GM19351 (cell line): ENCODE data around the gene SRPK1.
"Not testable (repeated sequence)": the region's sequence is repeated elsewhere in the genome, so short reads cannot be mapped to it uniquely, and the experiment has no call there.

Experiments used
- ATAC-seq: cut with Tn5 transposase; IDR thresholded peaks from one replicate; pipeline ENCODE4 v1.9.1; 2021; ENCODE audit warnings: mild to moderate bottlenecking, moderate library complexity; ENCODE audit not compliant: unreplicated experiment

The SRPK1 gene

DNA sequence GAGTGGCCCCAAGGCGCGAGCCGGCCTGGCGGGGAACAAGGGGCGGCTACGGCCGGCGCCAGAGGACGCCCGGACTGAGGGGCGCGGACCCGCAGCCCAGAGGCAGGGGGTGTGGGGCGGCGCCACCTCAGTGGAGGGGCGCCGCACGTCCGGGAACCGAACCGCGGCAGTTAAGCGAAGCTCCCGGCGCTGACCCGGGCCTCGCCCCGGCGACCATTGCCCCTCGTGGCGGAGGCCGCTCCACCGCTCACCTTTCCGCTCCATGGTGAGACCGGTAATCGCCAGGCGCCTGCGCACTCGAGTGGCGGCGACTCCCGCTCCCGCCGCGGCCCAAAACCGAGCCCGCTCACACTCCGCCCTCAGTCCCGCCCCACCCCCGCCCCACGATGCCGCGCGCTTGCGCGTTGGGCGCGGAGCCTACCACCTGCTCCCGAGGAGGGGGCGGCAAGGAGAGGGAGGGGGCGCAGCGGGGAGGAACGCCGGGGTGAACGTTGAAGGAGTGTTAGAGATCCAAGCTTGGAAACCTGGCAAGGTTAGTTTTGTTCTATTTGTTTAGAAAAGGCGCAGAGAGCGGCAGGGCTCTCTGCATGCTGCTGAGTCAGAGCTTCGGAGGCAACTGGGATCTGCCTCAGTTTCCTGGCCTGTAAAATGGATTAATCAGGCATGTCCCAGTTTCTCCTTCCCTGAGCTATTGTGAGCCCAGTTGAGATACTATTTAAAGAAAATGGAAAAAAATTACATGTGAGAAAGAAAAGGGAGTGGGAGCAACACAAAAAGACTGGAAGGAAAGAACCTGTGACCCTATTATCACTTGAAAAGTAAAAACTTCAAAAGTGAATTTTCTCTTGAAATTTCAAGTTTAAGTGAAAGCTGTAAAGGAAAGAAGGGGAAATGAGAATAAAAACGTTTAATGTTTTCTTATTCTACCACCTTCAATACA, at the start of gene SRPK1:
SRPK1 (minus strand) TSS at position 306 of the 940 bp plus-strand sequence; CDS start at position 264, 42 bp downstream.
- peak; percentile 77 for ATAC-seq

- ATAC-seq: no peak
These were observed 49.3 kb upstream of the SRPK1 start for GRCh38 chr6:35970181-35970580.

DNA sequence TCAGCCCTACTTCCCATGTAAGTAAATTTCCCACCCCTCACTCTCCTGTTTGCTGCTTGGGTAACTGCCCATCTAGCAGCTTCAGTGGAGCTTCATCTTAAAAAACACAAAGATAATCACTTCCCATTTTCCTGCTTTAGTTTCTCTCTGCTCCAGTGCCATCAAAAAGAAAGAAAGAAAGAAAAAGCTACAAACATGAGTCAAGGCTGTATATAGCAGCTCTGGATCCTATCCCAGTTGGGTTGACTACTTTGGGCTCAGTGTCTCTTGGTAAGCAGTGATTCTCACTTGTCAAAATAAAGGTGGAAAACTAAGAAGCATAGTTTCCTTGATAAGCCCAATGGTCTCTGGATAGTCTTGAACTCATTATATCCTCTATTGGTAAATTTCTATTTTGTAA, 48.7 kb upstream of the SRPK1 start:
- ATAC-seq: no peak

DNA sequence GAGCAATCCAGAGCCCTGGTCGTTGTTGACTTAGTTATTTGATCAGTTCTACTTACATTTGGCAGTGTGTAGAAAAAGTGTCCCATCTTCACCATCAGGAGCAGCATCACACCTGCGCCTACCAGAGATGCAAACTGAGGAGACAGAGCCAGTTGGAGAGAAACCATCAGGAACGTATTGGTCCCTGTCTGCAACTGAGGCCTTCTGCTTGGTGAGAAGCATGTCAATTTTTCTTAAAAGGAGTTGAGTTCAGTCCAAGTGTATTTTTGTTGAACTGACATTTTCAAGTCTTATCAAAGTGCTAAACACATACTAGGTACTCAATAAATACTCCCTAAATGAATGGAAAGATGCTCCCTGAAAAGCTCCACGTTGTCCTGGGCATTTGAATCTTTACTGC, 47.9 kb upstream of the SRPK1 start:
- ATAC-seq: no peak

DNA sequence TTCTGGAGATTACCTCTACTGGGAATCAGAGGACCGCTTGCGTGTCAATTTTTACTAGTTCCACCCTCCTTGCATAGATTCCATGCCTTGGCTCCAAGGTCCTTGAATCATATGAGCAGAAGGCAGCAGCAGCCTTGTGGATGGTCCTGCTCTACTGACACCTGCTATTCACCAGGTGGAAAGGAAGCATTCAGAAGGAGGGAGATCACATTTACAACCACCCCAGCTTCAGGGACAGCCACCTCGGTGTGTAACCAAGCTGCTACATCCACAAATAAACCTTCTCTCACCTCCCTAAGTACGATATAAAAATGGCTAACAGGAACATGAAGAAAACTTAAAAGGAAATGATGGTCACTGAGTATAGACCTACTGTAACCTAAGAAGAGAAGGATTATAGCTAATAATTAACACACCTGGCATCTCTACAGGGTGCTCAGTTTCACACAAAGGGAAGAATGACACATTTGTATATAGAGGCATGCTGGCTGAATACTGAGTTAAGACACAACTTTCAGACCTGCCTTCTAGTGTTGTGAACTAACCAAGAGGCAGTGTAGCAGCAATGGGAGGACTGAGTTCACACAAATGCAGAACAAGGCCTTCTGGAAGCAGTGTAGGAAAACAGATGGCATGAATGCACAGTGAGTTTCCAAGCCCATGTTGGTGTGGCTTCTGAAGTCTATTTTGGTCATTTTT, 46.3 kb upstream of the SRPK1 start:
- no peak for ATAC-seq

DNA sequence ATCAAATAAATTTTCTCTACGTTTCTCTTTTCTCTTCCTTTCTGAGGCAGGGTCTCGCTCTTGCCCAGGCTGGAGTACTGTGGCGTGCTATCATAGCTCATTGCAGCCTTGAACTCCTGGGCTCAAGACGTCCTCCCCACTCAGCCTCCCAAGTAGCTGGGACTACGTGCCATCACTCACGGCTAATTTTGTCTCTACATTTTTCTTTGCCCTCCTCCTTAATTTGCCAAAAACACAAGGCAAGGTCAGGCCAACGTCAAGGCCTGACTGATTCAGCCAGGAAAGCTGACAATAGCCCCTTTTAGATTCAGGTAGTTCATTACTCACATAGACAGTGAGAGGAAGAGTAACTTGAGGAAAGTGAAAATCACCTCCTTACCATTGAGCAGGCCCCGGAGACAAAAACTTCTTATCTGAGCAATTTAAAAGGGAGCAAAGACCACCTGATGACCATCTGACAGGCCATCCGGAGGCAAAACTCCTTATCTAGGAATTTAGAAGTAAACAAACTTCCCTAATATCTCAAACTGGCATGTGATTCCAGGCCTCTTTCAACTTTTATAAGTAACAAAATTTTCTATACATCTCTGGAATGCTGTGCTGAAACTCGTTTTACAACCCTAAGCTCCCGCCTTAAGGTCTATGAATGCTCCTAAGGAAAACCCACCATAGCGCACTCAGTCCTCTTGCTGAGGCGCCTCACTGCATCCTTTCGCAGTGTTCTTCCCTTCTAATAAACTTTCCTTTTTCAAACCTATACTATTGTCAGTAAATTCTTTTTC, 42.1 kb upstream of the SRPK1 start:
- ATAC-seq: no peak

- no peak for ATAC-seq
These were observed 39.3 kb upstream of the SRPK1 start for GRCh38 chr6:35960187-35960586.

GRCh38 chr6:35955970-35956369, 35.1 kb upstream of the SRPK1 start:
- ATAC-seq: no peak

DNA sequence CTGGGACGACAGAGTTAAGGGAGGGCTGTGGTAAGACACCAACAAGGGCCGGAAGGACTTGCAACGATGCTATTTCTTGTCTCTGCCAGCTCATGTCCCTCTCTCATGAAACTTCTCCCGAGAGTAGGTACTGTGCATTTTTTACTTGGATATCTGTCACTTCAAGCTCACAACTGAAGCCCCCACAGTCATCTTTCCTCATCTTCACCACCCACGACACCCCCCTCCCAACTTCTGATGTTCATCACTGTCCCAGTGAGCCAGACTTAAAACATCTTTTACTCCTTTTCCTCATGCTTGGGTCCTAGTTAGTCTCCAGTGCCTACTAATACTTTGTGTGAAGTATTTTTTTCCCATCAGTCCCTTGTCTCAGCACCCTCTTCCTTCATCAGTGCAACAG, 34.6 kb upstream of the SRPK1 start:
- no peak for ATAC-seq

- no peak for ATAC-seq
These were observed 34.2 kb upstream of the SRPK1 start for GRCh38 chr6:35955071-35955470.

DNA sequence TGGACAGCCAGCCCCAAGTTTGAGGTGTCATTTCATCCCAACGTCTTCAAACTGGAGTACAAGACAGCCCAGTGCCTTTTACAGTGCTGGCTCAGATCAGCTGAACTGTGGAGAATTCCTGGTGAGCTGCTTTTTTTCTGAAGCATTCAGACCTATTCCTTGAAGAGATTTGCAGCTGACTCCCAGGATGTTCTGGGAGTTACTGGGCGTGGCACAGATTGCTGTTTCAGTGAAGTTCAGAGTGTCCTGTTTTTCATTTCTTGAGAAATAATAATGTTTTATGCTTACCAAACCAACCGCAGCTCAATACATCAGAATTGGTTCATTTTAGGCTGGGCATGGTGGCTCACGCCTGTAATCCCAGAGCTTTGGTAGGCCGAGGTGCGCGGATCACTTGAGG, 33.4 kb upstream of the SRPK1 start:
- ATAC-seq: no peak

- ATAC-seq: no peak
These were observed 27.8 kb upstream of the SRPK1 start for GRCh38 chr6:35948725-35949124.

DNA sequence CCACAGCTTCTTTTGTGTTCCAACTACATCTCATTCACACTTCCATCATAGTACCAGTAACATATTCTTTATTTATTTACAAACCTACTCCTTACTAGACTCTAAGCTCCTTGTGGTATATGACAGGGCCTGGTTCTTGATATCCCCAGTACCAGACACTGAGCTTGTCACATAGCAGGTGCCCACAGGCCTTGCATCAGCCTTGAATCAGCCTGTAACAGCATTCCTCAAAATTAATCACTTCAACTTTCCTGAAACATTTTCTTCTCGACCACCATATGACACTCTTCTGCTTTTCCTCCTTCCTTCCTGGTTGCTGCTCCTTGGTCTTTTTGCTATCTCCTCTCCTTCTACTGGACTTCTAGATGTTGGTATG, 24.7 kb upstream of the SRPK1 start:
- ATAC-seq: no peak

GRCh38 chr6:35943390-35943789, 22.5 kb upstream of the SRPK1 start:
- no peak for ATAC-seq

GRCh38 chr6:35942355-35942754, 21.5 kb upstream of the SRPK1 start:
- ATAC-seq: no peak

- ATAC-seq: not testable (repeated sequence)
These were observed 20.3 kb upstream of the SRPK1 start for GRCh38 chr6:35941170-35941569.

- ATAC-seq: not testable (repeated sequence)
These were observed 19.1 kb upstream of the SRPK1 start for GRCh38 chr6:35940014-35940413.

DNA sequence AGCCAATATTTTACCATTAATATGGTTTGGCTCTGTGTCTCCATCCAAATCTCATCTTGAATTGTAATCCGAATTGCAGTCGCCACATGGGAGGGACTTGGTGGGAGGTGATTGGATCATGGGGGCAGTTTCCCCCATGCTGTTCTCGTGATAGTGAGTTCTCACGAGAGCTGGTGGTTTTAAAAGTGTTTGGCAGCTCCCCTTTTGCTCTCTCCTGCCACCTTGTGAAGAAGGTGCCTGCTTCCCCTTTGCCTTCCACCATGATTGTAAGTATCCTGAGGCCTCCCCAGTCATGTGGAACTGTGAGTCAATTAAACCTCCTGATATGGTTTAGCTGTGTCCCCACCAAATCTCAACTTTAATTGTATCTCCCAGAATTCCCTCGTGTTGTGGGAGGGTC, 18.4 kb upstream of the SRPK1 start:
- ATAC-seq: not testable (repeated sequence)

GRCh38 chr6:35936681-35937359, 15.9 kb upstream of the SRPK1 start:
- ATAC-seq: no peak

DNA sequence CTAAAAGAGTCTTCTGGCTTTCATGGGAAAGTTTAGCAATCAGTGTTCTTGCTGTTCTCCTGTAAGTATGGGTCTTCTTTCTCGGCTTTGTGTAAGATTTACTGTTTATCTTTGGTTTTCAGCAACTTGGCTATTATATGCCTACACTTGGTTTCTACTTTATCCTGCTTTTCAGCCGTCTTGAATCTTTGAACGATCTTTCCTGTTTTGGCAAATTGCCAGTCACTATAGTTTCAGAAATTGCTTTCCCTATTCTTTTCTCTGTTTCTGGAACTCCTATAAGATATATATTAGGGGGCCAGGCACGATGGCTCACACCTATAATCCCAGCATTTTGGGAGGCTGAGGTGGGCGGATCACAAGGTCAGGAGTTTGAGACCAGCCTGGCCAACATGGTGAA, 14.6 kb upstream of the SRPK1 start:
- ATAC-seq: no peak

- ATAC-seq: no peak
These were observed 12.9 kb upstream of the SRPK1 start for GRCh38 chr6:35933844-35934243.
